ENCODE measurements around the gene ZFAND2A.
"Not testable (repeated sequence)": the region's sequence is repeated elsewhere in the genome, so short reads cannot be mapped to it uniquely, and the experiment has no call there.

DNA sequence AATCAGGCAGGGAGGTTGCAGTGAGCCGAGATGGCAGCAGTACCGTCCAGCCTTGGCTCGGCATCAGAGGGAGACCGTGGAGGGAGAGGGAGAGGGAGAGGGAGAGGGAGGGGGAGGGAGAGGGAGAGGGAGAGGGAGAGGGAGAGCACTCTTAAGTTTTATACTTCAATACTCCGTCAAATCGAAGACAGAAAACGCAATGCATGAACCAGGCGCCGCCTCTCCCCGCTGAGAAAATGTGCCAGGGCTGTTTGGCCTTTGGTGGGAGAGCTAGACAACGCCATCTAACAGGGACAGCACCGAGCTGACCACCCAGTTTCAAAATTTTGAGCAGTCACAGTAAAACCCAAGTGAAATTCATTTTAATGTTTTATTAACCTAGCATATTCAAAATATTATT, 12.1 kb downstream of the ZFAND2A start:
- TF ChIP-seq, protein P1, sequence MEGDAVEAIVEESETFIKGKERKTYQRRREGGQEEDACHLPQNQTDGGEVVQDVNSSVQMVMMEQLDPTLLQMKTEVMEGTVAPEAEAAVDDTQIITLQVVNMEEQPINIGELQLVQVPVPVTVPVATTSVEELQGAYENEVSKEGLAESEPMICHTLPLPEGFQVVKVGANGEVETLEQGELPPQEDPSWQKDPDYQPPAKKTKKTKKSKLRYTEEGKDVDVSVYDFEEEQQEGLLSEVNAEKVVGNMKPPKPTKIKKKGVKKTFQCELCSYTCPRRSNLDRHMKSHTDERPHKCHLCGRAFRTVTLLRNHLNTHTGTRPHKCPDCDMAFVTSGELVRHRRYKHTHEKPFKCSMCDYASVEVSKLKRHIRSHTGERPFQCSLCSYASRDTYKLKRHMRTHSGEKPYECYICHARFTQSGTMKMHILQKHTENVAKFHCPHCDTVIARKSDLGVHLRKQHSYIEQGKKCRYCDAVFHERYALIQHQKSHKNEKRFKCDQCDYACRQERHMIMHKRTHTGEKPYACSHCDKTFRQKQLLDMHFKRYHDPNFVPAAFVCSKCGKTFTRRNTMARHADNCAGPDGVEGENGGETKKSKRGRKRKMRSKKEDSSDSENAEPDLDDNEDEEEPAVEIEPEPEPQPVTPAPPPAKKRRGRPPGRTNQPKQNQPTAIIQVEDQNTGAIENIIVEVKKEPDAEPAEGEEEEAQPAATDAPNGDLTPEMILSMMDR (IDR thresholded peaks at IDR 0.05): not testable (repeated sequence)
- not testable (repeated sequence) for TF ChIP-seq EZH2, EZH2phosphoT487 (IDR thresholded peaks at IDR 0.05)

All from neural progenitor cell (in vitro differentiated cells).